Aorta (tissue), 5 donors: ENCODE measurements around the gene CLEC10A. TPM values are rescaled to one million over a fixed set of nuclear protein-coding genes. Genes with fewer than 3 reads are reported as not detected.

ENCODE experiments used
- ATAC-seq: fragments of 200-7000 bp; cut with Tn5 transposase; one replicate; pipeline ENCODE4 v1.9.1; 2022; ENCODE audit warnings: moderate library complexity; ENCODE audit not compliant: low FRiP score
- DNase-seq, 2 donors: peaks; one replicate each; pipeline ENCODE4 v3.0.0-alpha.2; 2020
- H3K27ac ChIP-seq, 2 donors: one replicate each; pipeline ENCODE4 v1.5.1; 2013; ENCODE audit warnings: low read length in 2 of 2, mild to moderate bottlenecking in 2 of 2, moderate library complexity in 2 of 2, control low read depth in 1 of 2, inconsistent platforms in 1 of 2, low read depth in 1 of 2
- H3K27me3 ChIP-seq, 2 donors: one replicate each; pipeline ENCODE4 v1.6.1; 2013; ENCODE audit warnings: control low read depth in 1 of 2, low read length in 1 of 2, mild to moderate bottlenecking in 1 of 2, moderate library complexity in 1 of 2; ENCODE audit not compliant: insufficient read depth in 2 of 2, control insufficient read depth in 1 of 2
- H3K36me3 ChIP-seq, 2 donors: one replicate each; pipeline ENCODE4 v1.6.1; 2013; ENCODE audit warnings: control low read depth in 1 of 2, low read length in 1 of 2, mild to moderate bottlenecking in 1 of 2; ENCODE audit not compliant: insufficient read depth in 2 of 2, control insufficient read depth in 1 of 2
- H3K4me1 ChIP-seq, 2 donors: one replicate each; pipeline ENCODE4 v1.6.1; 2013; ENCODE audit warnings: low read length in 2 of 2, control low read depth in 1 of 2, mild to moderate bottlenecking in 1 of 2, moderate library complexity in 1 of 2; ENCODE audit not compliant: insufficient read depth in 2 of 2, control insufficient read depth in 1 of 2
- H3K4me3 ChIP-seq, 2 donors: one replicate each; pipeline ENCODE4 v1.5.1; 2013; ENCODE audit warnings: low read length in 2 of 2, control low read depth in 1 of 2, mild to moderate bottlenecking in 1 of 2
- H3K9me3 ChIP-seq: one replicate; pipeline ENCODE4 v1.6.1; 2013; ENCODE audit warnings: mild to moderate bottlenecking, low read length; ENCODE audit not compliant: control insufficient read depth
- WGBS, 2 donors: extraction: QIAGEN DNeasy Blood & Tissue Kit; methylation state at CpG; one replicate each; pipeline ENCODE4 v1.1.7; 2013; 5-methylcytosine and 5-hydroxymethylcytosine counted together
- intact Hi-C, 2 donors: fragments of 100-400 bp; cut with DNase I; formaldehyde crosslinking; loops; one replicate each; pipeline versions ENCODE4 v1.14.2 to v1.15.0; 2022
- polyA plus RNA-seq, 2 donors: library from polyadenylated mRNA; stranded (reverse); fragments of 200-250 nt; gene quantifications; one replicate each; pipeline ENCODE4 v1.2.3, GENCODE V29; 2013
- total RNA-seq, 2 donors: library from RNA; stranded (reverse); fragmentation: NEBNext Ultra II Directional; extraction: Animal tissue kit (Norgen Biotek cat#: 25700); gene quantifications; one replicate each; pipeline ENCODE4 v1.2.1, GENCODE V29; 2021
- donor health status: healthy with polysubstance abuse.
- donor health status: Bipolar disorder and iron deficiency.
- donor health status: DM: no; HTN: no; CAD: no.
- donor health status: DM: no; HTN: no; CAD: no.
- donor health status: DM: yes; HTN: yes; CAD: no.

CLEC10A gene
- total and polyA plus RNA-seq, 4 donors: 1.9 to 29.1 (median 5.0) TPM

GRCh38 chr17:7041607-7042500 lies 38.2 kb downstream of the CLEC10A start:
- DNase-seq: no peak
- Histone ChIP-seq H3K27ac (no peak overlapping the region), H3K36me3 (no peaks in the 10 kb centered on the region), H3K9me3 (no peaks in the 10 kb centered on the region), H3K27me3 (no peaks in the 10 kb centered on the region), H3K4me3 (no peak overlapping the region), H3K4me1 (no peaks in the 10 kb centered on the region)
- ATAC-seq: no peak
- 49 to 54% methylated on average over 38 to 43 of the region's 43 CpGs for WGBS, 2 donors
- intact Hi-C loops: loop anchor here in 1 of 2 donors (10.0 kb wide), 1 partner anchor 253 kb away; the partner anchor contains the start of gene YBX2

DNA sequence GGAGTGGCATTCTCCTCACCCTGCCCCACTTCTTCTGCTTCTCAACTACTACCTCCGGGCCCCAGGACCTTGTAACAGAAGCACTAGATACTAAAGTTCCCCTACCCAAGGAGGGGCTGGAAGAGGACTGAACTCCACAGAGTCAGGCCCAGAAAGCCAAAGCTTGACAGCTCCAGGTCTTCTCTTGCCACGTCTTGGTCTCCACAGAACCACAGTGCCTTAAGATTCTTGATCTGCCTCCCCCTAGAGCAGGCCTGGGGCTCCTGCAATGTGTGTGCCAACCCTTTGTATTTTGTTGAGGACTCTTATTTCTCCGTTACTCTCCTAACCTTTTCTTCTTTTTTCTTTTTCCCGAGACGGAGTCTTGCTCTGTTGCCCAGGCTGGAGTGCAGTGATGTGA lies 40.2 kb downstream of the CLEC10A start:
- intact Hi-C loops: loop anchor here in 1 of 2 donors (10.0 kb wide), 1 partner anchor 255 kb away; the partner anchor contains the start of gene YBX2
- Histone ChIP-seq H3K4me3 (no peak overlapping the region), H3K27ac (no peak overlapping the region), H3K4me1 (no peaks in the 10 kb centered on the region), H3K36me3 (no peaks in the 10 kb centered on the region), H3K27me3 (no peaks in the 10 kb centered on the region), H3K9me3 (no peaks in the 10 kb centered on the region)
- 90 to 95% methylated on average over 5 of the region's 5 CpGs for WGBS, 2 donors
- DNase-seq (no peak), ATAC-seq (no peak)

GRCh38 chr17:7038025-7038862 lies 41.8 kb downstream of the CLEC10A start:
- Histone ChIP-seq H3K27ac (no peak overlapping the region), H3K36me3 (no peaks in the 10 kb centered on the region), H3K4me3 (no peak overlapping the region), H3K27me3 (no peaks in the 10 kb centered on the region), H3K9me3 (no peaks in the 10 kb centered on the region), H3K4me1 (no peaks in the 10 kb centered on the region)
- ATAC-seq: no peak
- intact Hi-C loops: no loop called here
- WGBS, 2 donors: 81 to 83% methylated on average over 19 of the region's 19 CpGs
- DNase-seq: no peak

DNA sequence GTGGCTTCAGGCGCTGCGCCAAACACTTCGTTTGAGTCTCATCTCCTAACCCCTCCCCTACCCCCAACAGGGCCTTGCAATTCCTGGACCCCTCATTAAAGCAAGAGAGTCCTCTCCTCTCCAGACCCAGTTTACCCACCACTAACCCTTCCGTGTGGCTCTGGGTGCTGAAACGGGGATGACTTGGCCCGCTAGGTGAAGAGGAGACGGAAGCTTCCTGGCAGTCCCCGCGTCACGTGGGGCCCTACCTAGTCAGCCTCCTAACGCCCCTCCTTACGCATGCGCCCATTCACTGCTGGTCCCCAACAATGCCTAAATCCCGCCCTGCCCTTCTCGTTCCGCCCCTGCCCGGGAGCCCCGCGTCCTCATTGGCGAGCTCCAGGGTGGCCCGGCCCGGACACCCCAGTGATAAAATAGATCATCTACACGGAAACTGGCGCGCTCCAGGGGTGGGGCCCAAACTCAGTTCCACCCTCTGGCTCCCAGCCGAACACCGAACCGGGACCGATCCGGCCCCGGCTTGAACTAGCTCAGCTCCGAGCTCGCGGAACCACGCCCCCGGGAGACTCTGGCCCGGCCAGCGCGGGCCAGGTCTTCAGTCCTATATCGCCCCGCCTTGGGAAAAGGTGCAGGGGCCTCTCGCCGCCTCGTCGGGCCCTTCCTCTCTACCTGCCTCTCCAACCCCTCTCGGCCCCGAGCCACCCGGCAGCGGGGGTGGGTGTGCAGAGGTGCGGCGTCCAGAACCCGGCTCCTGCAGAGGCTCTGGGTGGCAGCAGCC lies 44.3 kb downstream of the CLEC10A start, which contains the start of gene SLC16A13:
Gene SLC16A13, plus strand, starts transcription at position 425 of the 778 bp plus-strand sequence. CDS start 368 bp downstream, outside the sequence.
- no peaks in the 10 kb centered on the region for H3K4me1 ChIP-seq
- no peaks in the 10 kb centered on the region for H3K27me3 ChIP-seq
- DNase-seq (peak; percentile 94 to 96), ATAC-seq (peak; percentile 94)
- H3K36me3 ChIP-seq: no peaks in the 10 kb centered on the region
- no peak within 1 kb of the TSS for H3K27ac ChIP-seq
- 1% methylated on average over 51 to 52 of the region's 52 CpGs for WGBS, 2 donors
- H3K9me3 ChIP-seq: no peaks in the 10 kb centered on the region
- H3K4me3 ChIP-seq: peak within 1 kb of the TSS in 1 of 2 donors; percentile 32
- intact Hi-C loops: no loop called here

DNA sequence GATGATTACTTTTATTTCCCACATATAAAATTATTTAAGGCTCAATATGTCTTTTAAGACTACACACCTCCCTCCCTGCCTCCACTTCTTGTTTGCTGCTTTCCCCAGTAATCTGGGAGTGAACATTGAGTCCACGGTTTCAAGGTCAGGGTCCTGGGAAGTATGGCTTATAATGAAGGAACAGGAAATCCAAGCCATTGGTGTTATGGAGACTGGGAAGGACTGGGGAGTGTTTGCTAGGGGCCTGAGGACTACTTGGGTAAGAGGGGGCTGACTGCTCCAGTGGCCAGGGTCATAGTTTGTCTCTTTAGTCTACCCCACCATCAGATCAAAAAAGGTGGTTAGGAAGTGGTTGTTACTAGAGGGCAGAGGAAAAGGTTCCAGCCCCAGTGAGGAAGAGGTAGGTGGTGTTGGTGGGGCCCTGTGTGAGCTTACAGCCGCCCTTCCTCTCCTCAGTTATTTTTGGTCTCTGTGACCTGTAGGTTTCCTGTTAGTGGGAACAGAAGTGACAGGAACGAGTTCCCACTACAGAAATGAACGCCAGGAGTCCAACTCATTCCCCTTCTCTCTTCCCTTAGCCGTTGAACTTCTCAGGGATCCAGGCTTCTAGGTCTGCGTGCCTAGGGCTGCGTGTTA lies 45.0 kb downstream of the CLEC10A start:
- no peaks in the 10 kb centered on the region for H3K9me3 ChIP-seq
- H3K27me3 ChIP-seq: no peaks in the 10 kb centered on the region
- intact Hi-C loops: no loop called here
- H3K4me1 ChIP-seq: no peaks in the 10 kb centered on the region
- H3K27ac ChIP-seq: no peak overlapping the region
- no peak for DNase-seq
- H3K4me3 ChIP-seq: no peak overlapping the region
- ATAC-seq: peak; percentile 29
- WGBS, 2 donors: 21 to 27% methylated on average over 7 of the region's 7 CpGs
- H3K36me3 ChIP-seq: no peaks in the 10 kb centered on the region

DNA sequence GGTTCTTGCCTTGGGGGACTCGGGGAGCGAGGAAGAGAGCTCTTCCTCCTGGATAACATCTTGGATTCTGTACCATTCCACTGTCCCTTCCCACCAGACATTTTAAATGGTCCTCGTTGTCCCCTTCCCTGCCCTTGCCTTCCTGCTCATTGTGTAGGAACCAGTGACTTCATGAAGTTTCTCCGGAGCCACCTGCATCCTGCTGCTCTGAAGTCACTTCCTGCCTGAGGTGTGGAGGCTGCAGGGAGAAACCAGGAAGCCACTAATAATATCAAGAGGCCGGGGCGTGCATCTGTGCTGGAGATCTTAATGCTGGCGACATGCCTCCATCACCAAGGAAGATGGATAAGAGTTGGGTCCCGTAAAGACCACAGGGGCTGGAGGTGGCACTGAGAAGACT lies 50.4 kb downstream of the CLEC10A start:
- Histone ChIP-seq H3K27me3 (no peaks in the 10 kb centered on the region), H3K27ac (no peak overlapping the region), H3K36me3 (no peaks in the 10 kb centered on the region), H3K4me1 (no peaks in the 10 kb centered on the region), H3K9me3 (no peaks in the 10 kb centered on the region), H3K4me3 (no peak overlapping the region)
- DNase-seq (no peak), ATAC-seq (no peak)
- WGBS, 2 donors: 77 to 83% methylated on average over 8 of the region's 8 CpGs
- intact Hi-C loops: no loop called here

GRCh38 chr17:7029096-7029495 lies 51.0 kb downstream of the CLEC10A start:
- 88 to 89% methylated on average over 3 of the region's 3 CpGs for WGBS, 2 donors
- Histone ChIP-seq H3K4me3 (no peak overlapping the region), H3K27ac (no peak overlapping the region), H3K27me3 (no peaks in the 10 kb centered on the region), H3K9me3 (no peaks in the 10 kb centered on the region), H3K4me1 (no peaks in the 10 kb centered on the region), H3K36me3 (no peaks in the 10 kb centered on the region)
- intact Hi-C loops: no loop called here
- no peak for DNase-seq
- ATAC-seq: no peak

DNA sequence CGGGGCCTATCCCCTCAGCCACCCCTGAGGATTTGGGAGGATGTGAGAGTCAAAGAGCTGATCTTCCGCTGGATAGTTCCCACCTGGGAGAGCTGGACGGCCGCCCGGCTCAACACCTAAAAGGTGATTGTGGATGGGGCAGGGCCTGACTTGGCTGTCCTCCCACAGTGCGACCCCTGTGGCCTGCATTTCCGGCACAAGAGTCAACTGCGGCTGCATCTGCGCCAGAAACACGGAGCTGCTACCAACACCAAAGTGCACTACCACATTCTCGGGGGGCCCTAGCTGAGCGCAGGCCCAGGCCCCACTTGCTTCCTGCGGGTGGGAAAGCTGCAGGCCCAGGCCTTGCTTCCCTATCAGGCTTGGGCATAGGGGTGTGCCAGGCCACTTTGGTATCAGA lies 52.7 kb downstream of the CLEC10A start:
- WGBS, 2 donors: 91 to 93% methylated on average over 13 of the region's 13 CpGs
- Histone ChIP-seq H3K9me3 (no peaks in the 10 kb centered on the region), H3K36me3 (no peaks in the 10 kb centered on the region), H3K27me3 (no peaks in the 10 kb centered on the region), H3K27ac (no peak overlapping the region), H3K4me3 (no peak overlapping the region), H3K4me1 (no peaks in the 10 kb centered on the region)
- ATAC-seq: no peak
- peak in 1 of 2 donors; percentile 75 for DNase-seq
- intact Hi-C loops: no loop called here
